Breast epithelium (tissue), 4 donors: Measurements from ENCODE around the gene FRMD3. TPM values are rescaled to one million over a fixed set of nuclear protein-coding genes. Genes with fewer than 3 reads are reported as not detected.

Source experiments
- DNase-seq, 2 donors: peaks; one replicate each; pipeline ENCODE4 v3.0.0-alpha.2; 2019; ENCODE audit warnings: low spot score in 2 of 2
- H3K27ac ChIP-seq, 2 donors: fragments of 200-600 bp; sonication (generic) in 1 of 2; one replicate each; pipeline ENCODE4 v1.5.1; 2016 to 2019; ENCODE audit warnings: mild to moderate bottlenecking in 1 of 2
- H3K27me3 ChIP-seq, 2 donors: fragments of 200-600 bp; sonication (generic) in 1 of 2; one replicate each; pipeline versions ENCODE4 v1.5.1 to v1.6.0; 2017 to 2019; ENCODE audit warnings: control low read depth in 1 of 2, mild to moderate bottlenecking in 1 of 2
- H3K36me3 ChIP-seq: fragments of 200-600 bp; one replicate; pipeline ENCODE4 v1.5.1; 2019
- H3K4me1 ChIP-seq, 2 donors: fragments of 200-600 bp; sonication (generic); one replicate each; pipeline ENCODE4 v1.5.1; 2016 to 2019; ENCODE audit warnings: control low read depth in 1 of 2
- H3K4me3 ChIP-seq, 3 donors: fragments of 200-600 bp; sonication (generic); 1 replicate in 2 of 3; 2 replicates in 1 of 3; pipeline ENCODE4 v1.5.1; 2016 to 2019; ENCODE audit warnings: mild to moderate bottlenecking in 3 of 3, moderate library complexity in 2 of 3
- H3K9me3 ChIP-seq, 2 donors: fragments of 200-600 bp; sonication (generic) in 1 of 2; one replicate each; pipeline ENCODE4 v1.5.1; 2016 to 2019; ENCODE audit warnings: control low read depth in 1 of 2
- CTCF ChIP-seq, 3 donors: fragments of 450-650 bp; IDR thresholded peaks; one replicate each; pipeline ENCODE4 v1.5.1; 2016 to 2017; ENCODE audit warnings: antibody characterized with exemption in 3 of 3, mild to moderate bottlenecking in 3 of 3, moderate library complexity in 3 of 3
- POLR2A ChIP-seq: fragments of 450-650 bp; IDR thresholded peaks from one replicate; pipeline ENCODE4 v1.6.1; 2016; ENCODE audit warnings: antibody characterized with exemption, mild to moderate bottlenecking, moderate library complexity
- POLR2AphosphoS5 ChIP-seq, 3 donors: sonication (generic); formaldehyde crosslinking; IDR thresholded peaks; one replicate each; pipeline ENCODE4 v1.6.1; 2017; ENCODE audit warnings: antibody characterized with exemption in 3 of 3
- intact Hi-C: fragments of 100-400 bp; cut with DNase I; formaldehyde crosslinking; loops from one replicate; pipeline ENCODE4 v1.15.1; 2023; ENCODE audit warnings: low total_unique reads
- total RNA-seq, 3 donors: library from RNA; depleted of rRNA; stranded (reverse); fragments of >200 nt; gene quantifications; one replicate each; pipeline ENCODE4 v1.1.0, GENCODE V29; 2016

The FRMD3 gene
- total RNA-seq, 3 donors from 2014 or later = 6.3 to 14.1 (median 14.1) TPM

- peaks cover 3 to 5% of the 10 kb centered on the region in 2 donors for H3K9me3 ChIP-seq
- no peak overlapping the region for H3K4me3 ChIP-seq
- H3K4me1 ChIP-seq = no peaks in the 10 kb centered on the region
- intact Hi-C loops = no loop called here
- no peak for DNase-seq
- no peaks in the 10 kb centered on the region for H3K36me3 ChIP-seq
- no peaks in the 10 kb centered on the region for H3K27me3 ChIP-seq
- TF ChIP-seq CTCF (IDR thresholded peaks at IDR 0.05) (no peak), POLR2AphosphoS5 (IDR thresholded peaks at IDR 0.05) (no peak), POLR2A (no peak)
- no peak overlapping the region for H3K27ac ChIP-seq
These were observed 155.8 kb downstream of the FRMD3 start for GRCh38 chr9:83382421-83382820.

DNA sequence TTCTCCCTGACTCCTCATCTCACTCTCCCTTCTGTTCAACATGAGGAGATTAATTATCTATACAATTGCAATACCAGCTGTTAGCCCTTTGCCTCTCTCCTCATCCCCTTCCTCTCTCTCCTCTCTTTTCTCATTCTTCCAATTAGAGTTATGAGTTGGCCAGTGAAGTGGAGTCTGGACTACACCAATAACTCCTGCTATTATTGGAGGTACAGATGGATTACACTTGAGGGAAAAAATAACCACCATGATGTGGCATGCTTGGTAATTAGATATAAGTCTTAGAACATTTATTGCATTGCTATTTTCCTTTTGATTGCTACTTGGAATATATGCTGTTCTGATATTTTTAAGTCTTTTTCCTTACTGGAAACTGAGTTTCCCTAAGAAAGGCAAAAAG is 159.2 kb downstream of the FRMD3 start:
- intact Hi-C loops = no loop called here
- no peak overlapping the region for H3K4me3 ChIP-seq
- DNase-seq = no peak
- H3K9me3 ChIP-seq = peaks cover 3 to 5% of the 10 kb centered on the region in 2 donors
- no peak overlapping the region for H3K27ac ChIP-seq
- H3K27me3 ChIP-seq = no peaks in the 10 kb centered on the region
- H3K36me3 ChIP-seq = no peaks in the 10 kb centered on the region
- TF ChIP-seq POLR2A (no peak), POLR2AphosphoS5 (IDR thresholded peaks at IDR 0.05) (no peak), CTCF (IDR thresholded peaks at IDR 0.05) (no peak)
- H3K4me1 ChIP-seq = no peaks in the 10 kb centered on the region

GRCh38 chr9:83372957-83373356 is 165.2 kb downstream of the FRMD3 start:
- no peak for DNase-seq
- Histone ChIP-seq H3K9me3 (no peaks in the 10 kb centered on the region), H3K27me3 (no peaks in the 10 kb centered on the region), H3K4me1 (no peaks in the 10 kb centered on the region), H3K4me3 (no peak overlapping the region), H3K36me3 (no peaks in the 10 kb centered on the region), H3K27ac (no peak overlapping the region)
- no peak for TF ChIP-seq POLR2A
- no peak for TF ChIP-seq CTCF (IDR thresholded peaks at IDR 0.05)
- no peak for TF ChIP-seq POLR2AphosphoS5 (IDR thresholded peaks at IDR 0.05)
- intact Hi-C loops = no loop called here

DNA sequence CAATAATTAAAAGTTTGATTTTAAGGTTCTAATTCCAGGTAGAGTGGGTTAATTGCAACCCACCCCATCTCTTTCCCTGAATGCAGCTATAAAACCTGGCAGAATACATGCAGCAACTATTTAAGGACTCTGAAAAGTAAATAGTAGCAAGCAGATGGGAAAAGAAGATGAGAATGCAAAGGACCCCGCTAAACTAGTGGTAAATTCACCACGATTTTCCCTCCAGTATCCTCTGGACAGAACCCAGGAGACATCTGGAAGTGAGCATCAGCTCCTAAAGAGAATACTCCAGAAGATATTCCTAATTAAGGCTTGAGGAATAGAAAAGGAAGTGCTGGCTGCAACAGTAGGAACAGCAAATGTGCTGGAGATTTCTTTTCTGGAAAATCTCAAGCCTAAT is 170.9 kb downstream of the FRMD3 start:
- Histone ChIP-seq H3K9me3 (no peaks in the 10 kb centered on the region), H3K4me3 (no peak overlapping the region), H3K27ac (no peak overlapping the region), H3K4me1 (no peaks in the 10 kb centered on the region), H3K36me3 (no peaks in the 10 kb centered on the region), H3K27me3 (no peaks in the 10 kb centered on the region)
- TF ChIP-seq CTCF (IDR thresholded peaks at IDR 0.05) = no peak
- no peak for TF ChIP-seq POLR2A
- TF ChIP-seq POLR2AphosphoS5 (IDR thresholded peaks at IDR 0.05) = no peak
- intact Hi-C loops = no loop called here
- DNase-seq = no peak

DNA sequence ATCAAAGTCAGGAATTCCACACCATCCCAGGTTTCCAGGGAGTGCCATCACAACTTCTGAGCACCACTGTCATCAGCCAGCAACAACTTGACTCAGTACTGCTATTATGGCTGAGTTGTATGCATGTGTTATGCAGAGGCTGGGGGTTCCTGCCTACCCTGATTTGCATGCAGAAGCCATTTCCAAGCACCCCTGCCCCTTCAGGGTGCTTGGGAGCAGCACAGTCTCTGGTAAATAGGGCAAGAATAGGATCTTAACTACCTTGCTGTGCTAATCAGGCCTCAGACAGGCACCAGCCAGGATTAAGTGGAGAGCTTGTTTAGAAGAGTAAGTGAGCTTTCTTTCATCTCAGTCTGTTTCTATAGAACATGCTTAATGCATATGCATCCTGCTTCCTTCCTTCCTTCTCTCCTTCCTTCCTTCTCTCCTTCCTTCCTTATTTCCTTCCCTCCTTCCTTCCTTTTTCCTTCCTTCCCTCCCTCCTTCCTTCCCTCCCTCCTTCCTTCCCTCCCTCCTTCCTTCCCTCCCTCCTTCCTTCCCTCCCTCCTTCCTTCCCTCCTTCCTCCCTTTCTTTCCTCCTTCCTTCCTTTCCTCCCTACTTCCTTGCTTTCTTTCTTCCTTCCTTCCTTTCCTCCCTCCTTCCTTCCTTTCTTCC is 175.7 kb downstream of the FRMD3 start:
- intact Hi-C loops = no loop called here
- Histone ChIP-seq H3K36me3 (no peaks in the 10 kb centered on the region), H3K27me3 (no peaks in the 10 kb centered on the region), H3K9me3 (no peaks in the 10 kb centered on the region), H3K27ac (no peak overlapping the region), H3K4me3 (no peak overlapping the region), H3K4me1 (no peaks in the 10 kb centered on the region)
- no peak for DNase-seq
- TF ChIP-seq CTCF (IDR thresholded peaks at IDR 0.05) (no peak), POLR2A (no peak), POLR2AphosphoS5 (IDR thresholded peaks at IDR 0.05) (no peak)
